SK-N-SH (cell line): ENCODE measurements around the gene PUSL1.

Experiments
- TF ChIP-seq, protein P1 (sequence below): fragments of 200-600 bp; sonication (generic); IDR thresholded peaks from 2 replicates; pipeline ENCODE4 v1.6.1; 2017; ENCODE audit warnings: antibody characterized with exemption, mild to moderate bottlenecking, moderate library complexity
- TF ChIP-seq, protein P2 (sequence below): fragments of 150-350 bp; IDR thresholded peaks from 2 replicates; pipeline ENCODE4 v1.6.1; 2016; ENCODE audit warnings: mild to moderate bottlenecking, low read depth, low read length

DNA sequence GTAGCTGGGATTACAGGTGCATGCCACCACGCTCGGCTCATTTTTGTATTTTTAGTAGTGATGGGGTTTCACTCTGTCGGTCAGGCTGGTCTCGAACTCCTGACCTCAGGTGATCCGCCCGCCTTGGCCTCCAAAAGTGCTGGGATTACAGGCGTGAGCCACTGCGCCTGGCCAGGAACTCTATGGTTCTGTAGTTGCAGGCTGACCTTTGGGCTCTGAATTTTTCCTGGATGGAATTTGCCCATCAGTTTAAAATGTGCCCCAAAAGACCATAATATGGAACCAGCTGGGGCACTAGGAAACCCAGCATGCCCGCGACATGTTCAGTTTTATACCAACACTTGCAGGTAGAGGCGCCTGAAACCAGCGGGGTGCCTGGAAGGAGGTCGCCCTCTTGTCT, 29.8 kb upstream of the PUSL1 start:
- TF ChIP-seq, protein P1, sequence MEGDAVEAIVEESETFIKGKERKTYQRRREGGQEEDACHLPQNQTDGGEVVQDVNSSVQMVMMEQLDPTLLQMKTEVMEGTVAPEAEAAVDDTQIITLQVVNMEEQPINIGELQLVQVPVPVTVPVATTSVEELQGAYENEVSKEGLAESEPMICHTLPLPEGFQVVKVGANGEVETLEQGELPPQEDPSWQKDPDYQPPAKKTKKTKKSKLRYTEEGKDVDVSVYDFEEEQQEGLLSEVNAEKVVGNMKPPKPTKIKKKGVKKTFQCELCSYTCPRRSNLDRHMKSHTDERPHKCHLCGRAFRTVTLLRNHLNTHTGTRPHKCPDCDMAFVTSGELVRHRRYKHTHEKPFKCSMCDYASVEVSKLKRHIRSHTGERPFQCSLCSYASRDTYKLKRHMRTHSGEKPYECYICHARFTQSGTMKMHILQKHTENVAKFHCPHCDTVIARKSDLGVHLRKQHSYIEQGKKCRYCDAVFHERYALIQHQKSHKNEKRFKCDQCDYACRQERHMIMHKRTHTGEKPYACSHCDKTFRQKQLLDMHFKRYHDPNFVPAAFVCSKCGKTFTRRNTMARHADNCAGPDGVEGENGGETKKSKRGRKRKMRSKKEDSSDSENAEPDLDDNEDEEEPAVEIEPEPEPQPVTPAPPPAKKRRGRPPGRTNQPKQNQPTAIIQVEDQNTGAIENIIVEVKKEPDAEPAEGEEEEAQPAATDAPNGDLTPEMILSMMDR = no peak
- TF ChIP-seq, protein P2, sequence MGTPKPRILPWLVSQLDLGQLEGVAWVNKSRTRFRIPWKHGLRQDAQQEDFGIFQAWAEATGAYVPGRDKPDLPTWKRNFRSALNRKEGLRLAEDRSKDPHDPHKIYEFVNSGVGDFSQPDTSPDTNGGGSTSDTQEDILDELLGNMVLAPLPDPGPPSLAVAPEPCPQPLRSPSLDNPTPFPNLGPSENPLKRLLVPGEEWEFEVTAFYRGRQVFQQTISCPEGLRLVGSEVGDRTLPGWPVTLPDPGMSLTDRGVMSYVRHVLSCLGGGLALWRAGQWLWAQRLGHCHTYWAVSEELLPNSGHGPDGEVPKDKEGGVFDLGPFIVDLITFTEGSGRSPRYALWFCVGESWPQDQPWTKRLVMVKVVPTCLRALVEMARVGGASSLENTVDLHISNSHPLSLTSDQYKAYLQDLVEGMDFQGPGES = no peak
